SKM-1 (cell line): Measurements from ENCODE around the gene CHKB.
A peak's percentile ranks its signal among the peaks of the same experiment; 100 is the strongest.
"Not testable (repeated sequence)": the region's sequence is repeated elsewhere in the genome, so short reads cannot be mapped to it uniquely, and the experiment has no call there.

Experiments used
- DNase-seq: peaks from one replicate; lab custom pipeline; 2025; ENCODE audit not compliant: unreplicated experiment; lab: John Stamatoyannopoulos, UW

CHKB gene

DNA sequence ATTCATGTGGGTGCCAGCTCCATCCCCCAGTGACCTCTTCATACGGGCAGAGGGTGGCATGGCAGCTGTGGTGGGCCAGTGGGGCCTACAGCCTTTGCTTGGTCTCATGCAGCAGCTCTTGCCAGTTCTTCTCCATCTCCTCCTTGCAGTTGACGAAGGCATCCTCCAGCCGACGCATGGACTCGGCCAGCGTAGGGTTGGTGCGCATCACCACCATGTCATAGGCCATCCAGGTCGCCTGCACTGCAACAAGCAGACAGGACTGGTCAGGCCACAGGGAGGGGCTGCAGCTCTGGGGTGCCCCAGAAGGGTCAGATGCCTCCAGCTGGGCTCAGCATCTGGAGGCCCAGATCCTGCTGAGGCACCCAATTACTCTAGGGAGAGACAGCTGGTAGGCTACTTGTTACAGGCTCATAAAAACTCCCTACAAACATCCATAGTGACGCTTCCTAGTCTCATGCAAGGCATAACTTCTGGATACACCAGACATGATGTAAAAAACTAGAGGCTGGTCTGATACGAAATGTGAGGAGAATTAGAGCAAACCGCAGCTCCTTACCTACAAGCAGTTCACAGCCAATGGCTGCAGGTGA, 31.4 kb downstream of the CHKB start:
- DNase-seq: no peak

DNA sequence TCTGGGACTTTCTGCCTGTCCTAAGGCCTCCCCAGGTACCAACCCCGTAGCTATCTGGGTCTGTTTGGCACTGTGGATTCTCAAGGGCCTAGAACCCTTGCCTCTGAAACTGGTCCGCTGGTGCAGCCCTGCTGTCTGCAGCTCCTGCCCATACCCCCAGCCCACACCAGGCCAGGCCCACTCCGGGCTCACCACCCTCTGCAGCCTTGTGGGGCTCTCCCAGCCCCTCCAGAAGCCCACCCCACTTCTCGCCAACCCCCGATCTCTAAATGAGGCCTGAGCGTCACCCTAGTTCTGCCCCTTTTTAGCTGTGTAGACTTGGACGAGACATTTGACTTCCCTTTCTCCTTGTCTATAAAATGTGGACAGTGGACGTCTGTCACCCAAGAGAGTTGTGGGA, 32.3 kb downstream of the CHKB start:
- DNase-seq: no peak

DNA sequence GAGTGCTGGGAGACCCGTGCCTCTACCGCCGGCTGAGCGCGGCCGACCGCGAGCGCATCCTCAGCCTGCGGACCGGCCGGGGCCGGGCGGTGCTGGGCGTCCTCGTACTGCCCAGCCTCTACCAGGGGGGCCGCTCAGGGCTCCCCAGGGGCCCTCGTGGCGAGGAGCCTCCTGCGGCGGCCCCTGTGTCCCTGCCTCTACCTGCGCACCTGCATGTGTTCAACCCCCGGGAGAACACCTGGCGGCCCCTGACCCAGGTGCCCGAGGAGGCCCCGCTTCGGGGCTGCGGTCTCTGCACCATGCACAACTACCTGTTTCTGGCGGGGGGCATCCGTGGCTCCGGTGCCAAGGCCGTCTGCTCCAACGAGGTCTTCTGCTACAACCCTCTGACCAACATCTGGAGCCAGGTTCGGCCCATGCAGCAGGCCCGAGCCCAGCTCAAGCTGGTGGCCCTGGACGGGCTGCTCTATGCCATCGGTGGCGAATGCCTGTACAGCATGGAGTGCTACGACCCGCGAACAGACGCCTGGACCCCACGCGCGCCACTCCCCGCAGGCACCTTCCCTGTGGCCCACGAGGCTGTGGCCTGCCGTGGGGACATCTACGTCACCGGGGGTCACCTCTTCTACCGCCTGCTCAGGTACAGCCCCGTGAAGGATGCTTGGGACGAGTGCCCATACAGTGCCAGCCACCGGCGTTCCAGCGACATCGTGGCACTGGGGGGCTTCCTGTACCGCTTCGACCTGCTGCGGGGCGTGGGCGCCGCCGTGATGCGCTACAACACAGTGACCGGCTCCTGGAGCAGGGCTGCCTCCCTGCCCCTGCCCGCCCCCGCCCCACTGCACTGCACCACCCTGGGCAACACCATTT, 33.5 kb downstream of the CHKB start:
- DNase-seq: no peak

DNA sequence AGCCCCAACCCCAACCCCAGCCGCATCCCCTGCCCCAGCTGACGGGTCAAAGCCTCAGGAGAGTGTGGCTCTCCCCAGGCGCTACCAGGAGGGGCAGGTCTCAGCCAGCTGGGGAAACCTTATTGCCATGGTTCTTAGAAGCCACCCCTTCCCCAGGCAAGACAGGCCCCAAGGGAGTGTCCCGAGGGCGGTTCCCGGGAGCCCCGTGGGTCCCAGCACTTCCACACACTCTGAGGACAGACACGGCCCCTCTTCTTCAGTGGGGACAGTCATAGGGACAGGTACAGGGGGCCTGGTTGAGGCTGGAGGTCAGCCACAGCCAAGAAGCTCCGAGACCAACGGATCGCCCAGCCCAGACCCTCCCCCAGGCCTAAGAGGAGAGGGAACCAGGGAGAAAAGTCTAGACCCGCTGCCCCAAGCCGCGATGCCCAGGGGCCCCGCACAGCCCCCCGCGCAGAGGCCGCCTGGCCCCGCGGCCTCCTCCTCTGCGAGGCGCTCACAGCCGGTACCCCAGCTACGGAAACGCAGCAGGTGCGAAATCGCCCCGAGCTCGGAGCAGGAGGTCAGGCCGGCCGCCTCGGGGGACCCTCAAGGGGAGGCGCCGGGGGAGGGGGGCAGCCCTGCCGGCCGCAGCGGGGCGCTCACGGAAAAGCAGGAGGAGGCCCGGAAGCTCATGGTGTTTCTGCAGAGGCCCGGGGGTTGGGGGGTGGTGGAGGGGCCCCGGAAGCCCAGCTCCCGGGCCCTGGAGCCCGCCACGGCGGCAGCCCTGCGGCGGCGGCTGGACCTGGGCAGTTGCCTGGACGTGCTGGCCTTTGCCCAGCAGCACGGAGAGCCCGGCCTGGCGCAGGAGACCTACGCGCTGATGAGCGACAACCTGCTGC, 34.4 kb downstream of the CHKB start:
- no peak for DNase-seq

DNA sequence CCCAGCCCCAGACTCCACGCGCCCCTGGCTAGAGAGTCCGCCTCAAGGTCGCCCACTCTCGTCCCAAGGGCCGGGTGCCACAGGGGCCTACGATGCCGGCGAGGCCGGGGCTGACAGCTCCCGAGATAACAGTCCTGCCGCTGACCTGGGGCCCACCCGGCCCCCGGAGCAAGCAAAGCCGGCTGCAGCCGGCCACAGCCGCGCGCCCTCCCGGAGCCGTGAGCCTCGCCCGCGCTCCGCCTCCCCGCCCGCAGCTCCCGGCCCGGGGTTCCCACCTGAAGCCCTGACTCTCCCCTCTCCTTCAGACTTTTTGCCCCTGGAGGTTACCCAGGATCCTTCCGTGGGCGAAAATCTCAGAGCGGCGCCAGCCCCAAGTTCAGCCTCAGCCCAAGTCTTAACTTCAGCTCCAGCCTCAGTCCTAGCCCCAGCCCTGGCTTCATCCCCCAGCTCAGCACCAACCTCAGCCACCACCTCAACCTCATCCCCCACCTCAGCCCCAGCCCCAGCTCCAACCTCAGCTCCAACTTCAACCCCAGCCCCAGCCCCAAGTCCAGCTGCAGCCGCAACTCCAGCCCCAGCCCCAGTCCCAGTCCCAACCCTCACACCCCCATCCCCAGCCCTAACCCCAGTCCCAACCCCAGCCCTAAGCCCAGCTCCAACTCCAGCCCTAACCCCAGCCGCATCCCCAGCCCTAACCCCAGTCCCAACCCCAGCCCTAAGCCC, 35.2 kb downstream of the CHKB start:
- DNase-seq: no peak

DNA sequence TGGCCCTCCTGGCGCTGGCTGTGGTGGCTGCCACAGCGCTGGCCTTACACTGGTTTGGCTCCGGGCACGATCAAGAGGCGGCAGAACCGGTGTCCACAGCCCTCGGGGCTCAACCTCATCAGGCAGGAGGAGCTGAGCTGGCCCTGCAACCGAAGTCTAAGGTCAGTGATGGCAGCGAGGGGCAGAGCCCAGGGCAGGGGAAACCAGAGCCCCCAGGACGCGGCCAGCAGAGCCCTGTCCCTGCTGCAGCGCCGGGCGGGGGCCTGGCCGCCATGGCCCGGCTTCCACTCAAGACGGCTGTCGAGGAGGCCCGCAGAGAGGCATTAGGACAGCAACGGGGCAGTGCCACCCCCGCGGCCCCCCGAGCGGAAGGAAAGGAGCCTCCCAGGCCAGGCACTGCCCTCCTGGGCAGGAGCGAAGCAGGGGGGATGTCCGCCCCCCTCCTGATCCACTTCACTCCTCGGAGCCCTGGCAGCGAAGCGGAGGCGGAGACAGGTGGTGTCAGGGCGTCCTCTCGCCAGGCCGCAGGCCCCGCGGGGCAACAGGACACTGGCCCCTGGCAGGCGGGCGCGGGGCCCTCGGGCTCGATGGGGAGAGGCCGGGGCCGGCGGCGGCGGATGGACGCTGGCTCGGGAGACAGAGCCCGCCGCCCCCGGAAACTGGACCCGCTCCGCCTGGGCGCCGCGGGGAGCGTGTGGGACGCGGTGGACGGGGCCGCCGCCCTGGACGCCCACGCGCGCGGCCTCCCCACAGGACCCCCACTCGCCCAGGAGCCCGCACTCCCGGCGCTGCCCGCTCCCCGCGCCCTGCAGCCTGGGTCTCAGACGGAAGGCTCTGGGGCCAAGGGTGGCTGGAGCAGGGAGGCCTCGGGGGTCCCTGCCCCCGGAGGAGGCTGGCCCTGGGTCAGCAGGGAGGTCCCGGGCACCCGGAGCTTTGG, 36.1 kb downstream of the CHKB start:
- no peak for DNase-seq

DNA sequence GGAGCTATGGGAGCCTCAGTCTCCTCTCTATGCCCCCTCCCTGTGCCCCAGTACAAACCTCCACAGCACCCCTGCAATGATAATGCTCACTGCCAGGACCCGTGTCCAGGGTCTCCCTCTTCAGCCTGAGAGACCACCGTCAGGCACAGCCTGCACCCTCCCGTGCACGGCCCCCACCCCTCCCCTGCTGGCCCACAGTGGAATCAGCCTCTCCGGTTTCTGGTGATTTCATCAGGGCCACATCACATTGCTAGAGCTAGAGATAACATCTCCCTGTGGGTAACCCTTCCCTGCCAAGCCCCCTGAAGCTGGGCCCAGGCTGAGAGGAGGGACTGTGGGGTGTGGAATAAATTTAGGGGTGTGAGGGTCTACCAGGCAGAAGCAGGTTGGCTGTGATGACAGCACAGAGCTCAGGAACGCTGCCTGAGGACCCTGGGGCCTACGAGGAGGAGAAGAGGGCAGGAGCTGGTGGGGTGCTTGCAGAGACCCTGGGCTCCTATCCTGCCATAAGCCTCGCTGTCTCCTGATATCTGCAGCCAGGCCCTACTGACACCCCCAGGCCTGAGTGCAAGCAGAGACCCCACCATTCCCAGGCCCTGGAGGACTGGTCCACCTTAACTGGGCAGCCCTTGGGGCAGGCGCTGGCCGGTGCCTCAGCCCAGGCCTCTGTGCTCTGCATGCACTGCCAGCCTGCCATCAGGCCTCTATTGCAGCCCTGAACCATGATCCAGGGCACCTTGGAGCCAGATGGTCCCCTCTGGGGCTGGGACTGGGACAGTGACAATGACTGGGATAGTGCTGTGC, 36.9 kb downstream of the CHKB start, which contains the start of gene KLHDC7B:
KLHDC7B (plus strand) TSS at position 378 of the 804 bp plus-strand sequence; CDS start at position 723, 345 bp downstream.
- no peak for DNase-seq

DNA sequence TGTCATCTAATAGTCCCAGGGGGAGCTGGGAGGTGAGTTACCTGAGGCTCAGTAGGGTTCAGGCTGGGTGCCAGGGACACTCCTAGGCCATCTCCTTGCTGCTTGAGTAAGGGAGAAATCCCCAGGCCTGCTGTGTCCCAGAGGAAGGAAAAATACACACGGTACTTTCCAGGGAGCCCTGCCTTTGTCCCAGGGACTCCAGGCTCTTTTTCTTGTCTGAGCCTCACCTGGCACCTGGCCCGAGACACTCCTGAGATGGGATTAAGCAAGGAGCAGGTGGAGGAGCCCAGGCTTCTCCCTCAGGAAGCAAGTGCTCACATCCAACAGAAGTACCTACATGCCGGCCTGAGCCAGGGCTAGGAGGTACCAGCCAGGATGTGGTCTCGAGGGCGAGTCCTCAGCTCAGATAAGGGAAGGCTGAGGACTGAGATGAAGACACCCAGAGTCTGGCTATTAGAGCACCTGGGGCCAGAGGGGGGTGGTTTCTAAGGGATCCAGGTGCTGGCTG, 37.8 kb downstream of the CHKB start:
- no peak for DNase-seq

DNA sequence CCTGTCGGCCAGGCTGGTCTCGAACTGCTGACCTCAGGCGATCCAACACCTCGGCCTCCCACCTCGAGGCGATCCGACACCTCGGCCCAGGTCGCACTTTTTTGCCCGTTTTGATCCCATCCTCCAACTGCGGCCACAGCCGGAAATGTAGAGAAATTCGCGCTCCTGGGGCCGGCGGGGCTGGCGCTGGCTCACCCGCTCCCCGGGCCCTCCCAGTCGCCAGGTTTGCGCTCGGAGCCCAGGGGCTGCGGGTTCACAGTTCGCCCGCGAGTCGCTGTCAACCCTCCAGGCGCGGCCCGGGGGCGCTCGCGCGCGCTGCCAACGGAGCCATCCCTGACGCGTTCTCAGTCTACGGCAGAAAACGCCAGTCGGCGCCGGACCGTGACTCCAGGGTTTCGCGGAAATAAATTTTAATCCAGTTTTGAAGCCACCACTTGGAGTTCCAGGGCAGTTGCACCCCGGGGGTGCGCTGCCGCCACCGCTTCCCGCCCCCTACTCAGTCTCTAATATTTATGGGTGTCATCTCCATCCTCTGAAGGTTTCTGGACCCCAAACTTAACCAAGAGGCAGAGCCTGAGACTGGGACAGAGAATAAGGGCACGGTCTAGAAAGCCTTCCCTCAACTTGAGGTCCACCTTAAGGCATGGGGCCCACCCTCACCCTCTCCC, 38.4 kb downstream of the CHKB start:
- no peak for DNase-seq

DNA sequence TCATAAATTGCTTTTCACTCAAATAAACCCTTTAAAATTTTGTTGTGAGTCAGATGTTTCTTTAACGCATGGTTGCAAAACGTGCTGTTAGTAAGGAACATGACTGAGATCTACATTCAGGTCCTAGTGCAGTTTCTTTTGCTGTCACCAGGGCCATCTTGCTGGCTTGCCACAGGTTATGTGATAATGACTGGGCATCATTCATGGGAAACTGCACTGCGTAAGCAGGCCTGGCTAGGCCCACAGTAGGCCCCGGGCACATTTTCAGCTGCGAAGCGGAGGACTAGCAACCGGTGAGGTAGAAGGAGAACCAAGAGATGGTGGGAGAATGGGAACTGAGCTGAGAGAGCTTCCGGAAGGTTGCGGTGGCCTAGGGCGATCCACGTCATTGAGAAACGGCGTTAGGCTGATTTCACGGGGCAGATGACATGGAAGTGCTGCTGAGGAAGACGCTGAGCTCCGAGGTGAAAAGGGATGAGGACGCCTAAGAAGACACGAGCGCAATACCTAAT, 40.2 kb downstream of the CHKB start:
- peak; percentile 28 for DNase-seq

DNA sequence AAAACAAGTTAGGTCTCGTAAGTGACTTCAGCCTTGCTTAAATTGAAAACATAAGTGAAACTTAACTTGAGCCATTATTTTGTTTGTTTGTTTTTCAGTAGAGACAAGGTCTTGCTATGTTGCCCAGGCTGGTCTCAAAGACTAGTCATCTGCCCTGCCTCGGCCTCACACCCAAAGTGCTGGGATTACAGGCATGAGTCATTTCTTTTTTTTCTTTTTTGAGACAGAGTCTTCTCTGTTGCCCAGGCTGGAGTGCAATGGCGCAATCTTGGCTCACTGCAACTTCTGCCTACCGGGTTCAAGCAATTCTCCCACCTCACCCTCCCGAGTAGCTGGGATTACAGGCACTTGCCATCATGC, 41.0 kb downstream of the CHKB start:
- peak; percentile 68 for DNase-seq

DNA sequence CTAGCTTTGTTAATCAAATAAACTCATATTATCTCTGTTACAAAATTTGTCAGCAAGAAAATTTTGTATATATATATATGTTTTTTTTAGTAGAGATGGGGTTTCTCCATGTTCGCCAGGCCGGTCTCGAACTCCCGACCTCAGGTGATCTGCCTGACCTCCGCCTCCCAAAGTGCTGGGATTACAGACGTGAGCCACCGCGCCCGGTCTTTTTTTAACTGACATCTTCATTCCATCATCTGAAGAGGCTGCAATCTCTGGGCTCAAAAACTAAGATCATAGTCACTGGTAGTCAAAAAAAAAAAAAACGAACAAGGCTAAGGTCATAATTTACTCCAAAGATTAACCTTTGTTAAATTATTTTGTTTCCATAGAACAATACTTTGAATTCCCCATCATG, 42.3 kb downstream of the CHKB start:
- no peak for DNase-seq

DNA sequence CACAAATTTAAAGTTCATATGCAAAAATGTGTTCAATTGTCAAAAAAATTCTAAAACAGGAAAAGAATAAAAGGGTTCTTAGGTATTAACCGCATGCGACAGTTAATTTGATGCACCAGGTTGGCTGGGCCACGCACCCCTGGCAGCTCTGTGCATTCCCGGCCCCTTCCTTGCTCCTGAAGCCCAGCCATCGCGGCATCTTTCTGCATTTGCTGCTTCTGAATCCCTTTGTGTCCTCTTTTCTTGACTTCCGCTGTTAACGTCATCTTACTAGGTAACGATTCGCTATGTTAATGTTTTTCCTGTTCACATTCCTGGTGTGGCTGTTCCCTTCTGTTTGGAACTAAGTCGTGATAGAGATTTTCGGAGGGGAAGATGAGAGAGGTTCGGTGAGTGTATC, 44.9 kb downstream of the CHKB start:
- no peak for DNase-seq

DNA sequence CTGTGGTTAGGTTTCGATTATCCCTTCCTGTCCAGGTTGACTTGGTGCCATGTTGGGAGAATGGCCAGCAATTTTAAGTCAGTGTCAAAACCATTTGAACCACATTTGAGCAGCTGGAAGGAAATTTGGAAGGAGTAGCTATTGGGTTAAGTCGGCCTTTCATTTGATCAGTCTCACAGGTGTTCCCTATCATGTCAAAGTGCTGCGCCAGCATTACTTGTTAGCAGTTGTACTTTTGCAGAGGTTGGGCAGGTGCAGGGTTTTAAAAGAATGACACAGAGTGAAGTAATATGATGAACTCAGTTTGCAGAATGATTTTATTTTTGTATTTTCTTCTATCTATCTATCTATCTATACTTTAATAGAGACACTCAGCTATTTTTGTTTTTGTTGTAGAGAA, 46.4 kb downstream of the CHKB start:
- no peak for DNase-seq

DNA sequence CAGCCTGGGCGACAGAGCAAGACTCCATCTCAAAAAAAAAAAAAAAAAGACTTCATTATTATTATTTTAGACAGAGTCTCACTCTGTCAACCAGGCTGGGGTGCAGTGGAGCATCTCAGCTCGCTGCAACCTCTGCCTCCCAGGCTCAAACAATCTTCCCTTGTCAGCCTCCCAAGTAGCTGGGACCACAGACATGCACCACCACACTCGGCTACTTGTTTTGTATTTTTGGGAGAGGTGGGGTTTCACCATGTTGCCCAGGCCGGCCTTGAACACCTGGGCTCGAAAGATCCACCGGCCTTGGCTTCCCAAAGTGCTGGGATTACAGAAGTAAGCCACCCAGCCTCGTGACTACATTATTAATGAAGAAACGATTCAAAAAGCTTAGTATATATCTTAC, 47.5 kb downstream of the CHKB start:
- no peak for DNase-seq

DNA sequence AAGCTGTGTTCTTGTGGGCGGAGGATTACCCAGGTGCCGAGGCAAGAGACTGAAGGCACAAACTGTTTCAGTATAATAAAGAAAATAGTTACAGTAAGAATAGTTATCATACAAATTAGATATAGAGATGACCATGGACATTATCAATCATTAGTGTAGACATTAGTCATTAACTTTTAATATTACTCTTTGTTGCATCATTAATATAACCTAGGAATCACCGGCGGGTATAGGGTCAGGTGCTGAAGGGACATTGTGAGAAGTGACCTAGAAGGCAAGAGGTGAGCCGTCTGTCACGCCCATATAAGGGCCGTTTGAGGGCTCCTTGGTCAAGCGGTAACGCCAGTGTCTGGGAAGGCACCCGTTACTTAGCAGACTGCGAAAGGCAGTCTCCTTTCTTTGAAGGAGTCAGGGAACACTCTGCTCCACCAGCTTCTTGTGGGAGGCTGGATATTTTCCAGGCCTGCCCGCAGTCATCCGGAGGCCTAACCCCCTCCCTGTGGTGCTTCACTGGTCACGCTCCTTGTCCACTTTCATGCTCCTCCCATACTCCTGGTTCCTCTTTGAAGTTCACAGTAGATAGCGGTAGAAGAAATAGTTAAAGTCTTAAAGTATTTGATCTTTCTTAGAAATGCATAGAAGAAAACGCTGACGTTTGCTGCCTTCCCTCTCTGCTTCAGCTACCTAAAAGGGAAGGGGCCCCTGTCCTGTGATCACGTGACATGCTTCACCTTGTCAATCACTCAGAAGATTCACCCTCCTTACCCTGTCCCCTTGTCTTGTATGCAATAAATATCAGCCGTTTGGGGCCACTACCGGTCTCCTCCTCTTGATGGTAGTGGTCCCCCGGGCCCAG, 48.6 kb downstream of the CHKB start:
- not testable (repeated sequence) for DNase-seq
